Measurements from ENCODE around the gene EPN1.

The EPN1 gene

DNA sequence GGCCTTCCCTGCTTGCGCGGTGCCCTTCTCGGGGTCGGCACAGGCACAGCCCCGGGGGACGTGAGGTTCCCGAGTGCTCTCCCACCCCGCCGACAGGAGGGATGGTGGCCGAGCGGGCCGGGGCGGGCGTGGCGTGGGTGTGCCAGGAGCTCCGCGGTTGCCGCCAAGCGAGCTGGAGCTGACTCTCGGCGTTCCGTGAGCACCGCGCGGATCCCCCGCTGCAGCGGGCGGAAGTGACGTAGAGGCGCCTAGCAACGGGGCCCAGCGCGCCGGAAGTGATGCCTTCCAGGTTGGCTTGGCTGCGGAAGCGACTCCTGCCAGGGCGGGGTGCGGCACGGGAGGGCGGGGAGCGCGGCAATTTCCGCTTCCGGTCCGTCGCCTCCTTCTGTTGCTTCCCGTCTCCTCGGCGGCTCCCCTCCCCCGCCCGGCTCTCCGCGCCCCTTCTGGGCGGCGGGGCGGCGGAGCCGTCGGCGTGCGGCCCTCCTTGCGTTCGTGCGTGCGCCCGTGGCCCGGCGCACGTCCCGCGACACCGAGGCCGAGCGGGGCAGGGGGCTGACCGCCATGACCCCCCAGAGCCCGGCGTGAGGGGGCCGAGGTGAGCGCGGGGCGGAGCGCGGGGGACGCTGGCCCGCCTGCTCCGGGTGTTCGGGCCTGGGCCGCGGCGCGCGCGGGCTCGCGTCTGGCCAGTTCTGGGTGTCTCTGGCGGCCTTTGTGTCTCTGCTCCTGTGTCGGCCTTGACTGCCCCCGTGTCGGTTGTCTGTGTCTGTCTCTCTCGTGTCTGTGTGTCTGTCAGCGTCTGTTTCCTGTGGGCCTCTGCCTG, at the start of gene EPN1:
Gene EPN1 (plus strand): TSS at position 386 of the 820 bp plus-strand sequence. CDS start 3,402 bp downstream, outside the sequence.
- DNase-seq = peak; percentile 80 to 88

DNA sequence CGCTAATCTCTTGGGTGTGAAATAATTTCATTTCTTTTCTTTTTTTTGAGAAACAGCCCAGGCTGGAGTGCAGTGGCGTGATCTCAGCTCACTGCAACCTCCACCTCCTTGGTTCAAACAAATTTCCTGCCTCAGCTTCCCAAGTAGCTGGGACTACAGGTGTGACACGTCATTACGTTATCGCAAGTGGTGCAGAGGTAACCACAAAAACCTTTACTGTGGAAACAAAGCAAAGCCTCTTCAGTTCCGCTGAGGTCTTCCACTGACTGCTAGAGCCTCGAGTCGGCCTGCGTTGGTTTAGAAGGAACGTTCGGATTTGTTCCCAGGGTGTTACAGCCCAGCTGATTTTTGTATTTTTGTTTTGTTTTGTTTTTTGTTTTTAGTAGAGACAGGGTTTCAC, 48.7 kb upstream of the EPN1 start:
- DNase-seq = no peak

DNA sequence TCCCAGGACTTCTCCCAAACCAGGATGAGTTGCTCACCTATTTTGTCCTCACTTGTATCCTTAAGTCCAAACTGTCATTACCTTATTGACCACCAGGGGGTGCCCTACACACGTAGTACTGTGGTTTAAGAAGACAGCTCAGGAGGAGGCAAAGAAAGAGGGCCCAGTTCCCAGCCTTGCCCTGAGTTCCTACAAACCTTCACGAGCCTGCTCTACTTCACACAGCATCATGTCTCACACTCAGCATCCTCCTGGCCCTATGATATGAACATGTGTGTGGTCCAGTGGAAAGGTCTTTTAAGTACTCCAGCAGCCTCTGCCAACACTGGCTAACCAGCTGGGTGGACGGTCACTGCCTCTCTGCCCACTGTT, 42.6 kb upstream of the EPN1 start:
- peak; percentile 79 to 87 for DNase-seq

DNA sequence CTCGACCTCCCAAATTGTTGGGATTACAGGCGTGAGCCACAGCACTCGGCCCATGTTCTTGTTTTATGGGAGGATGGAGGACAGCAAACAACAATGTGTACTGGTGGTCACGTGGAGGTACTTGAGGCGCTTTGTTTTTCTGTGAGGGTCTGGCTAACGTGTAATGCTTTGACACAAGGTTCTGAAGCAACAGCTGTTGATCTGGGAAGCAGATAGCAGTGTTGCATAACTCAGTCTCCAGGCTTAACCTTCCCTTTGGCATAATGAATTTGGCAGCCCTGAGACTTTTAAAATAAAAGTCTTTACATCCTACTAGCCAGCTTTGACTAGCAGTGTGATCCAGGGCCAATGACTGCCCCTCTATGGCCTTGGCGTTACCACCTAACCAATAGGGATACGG, 41.2 kb upstream of the EPN1 start:
- no peak for DNase-seq

DNA sequence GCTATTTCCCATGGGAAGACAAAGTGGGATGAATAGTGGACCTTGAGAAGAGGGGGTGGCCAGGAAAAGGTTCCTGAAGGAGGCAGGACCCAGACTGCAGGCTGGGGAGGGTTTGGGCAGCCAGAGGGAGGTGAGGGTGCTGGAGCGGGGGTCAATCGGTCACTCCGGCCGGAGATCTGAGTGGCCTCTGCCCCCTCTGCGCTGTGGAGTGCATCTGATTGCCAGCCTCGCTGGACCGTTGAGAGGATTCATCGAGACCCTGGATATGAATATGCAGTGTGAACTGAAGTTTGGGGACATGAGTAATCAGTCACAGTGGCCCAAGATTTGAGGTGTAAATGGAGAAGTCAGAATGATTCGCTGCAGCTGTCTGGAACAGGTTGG, 39.7 kb upstream of the EPN1 start:
- DNase-seq = no peak

DNA sequence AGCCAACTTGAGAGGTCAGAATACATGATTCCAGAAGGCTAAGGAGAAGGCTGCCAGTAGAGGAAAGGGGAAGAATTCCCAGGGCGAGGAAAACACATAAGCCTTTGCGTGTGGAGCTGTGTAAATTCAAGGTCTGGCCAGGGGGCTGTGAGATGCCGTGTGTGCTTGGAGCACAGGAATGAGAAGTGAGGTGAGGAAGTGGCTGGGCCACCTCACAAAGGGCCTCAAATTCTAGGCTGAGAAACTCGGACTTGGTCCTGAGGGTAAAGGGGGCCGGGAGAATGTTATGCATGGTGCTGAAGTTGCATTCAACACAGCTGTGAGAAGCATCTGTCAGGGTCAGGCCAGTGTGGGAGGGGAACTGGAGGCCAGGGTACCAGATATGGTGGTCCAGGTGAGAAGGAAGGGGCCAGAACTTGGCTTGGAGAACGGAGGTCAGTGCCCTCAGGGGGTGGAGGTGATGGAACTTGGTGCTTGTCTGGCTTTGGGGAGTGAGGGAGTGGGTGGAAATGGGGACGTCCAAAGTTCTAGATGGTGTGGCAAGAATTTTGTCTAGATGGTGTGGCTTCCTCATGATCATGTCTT, 39.1 kb upstream of the EPN1 start:
- no peak for DNase-seq

DNA sequence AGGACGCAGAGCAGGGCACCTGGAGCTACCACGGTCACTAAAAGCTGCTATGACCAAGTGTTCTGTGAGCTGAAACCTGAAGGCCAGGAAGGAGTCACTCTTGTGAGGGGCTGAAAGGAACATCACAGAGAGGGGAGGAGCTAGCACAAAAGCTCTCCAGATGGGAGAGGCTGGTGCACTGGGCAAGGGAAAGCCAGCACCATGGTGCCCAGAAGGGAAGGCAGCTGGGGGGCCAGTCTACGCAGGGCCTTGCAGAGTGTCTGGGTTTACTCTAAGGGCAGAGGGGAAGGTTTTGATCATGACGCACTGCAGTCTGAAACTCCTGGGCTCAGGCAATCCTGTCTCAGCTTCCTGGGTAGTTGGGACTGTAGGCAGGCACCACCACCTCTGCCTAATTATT, 38.3 kb upstream of the EPN1 start:
- DNase-seq = no peak

DNA sequence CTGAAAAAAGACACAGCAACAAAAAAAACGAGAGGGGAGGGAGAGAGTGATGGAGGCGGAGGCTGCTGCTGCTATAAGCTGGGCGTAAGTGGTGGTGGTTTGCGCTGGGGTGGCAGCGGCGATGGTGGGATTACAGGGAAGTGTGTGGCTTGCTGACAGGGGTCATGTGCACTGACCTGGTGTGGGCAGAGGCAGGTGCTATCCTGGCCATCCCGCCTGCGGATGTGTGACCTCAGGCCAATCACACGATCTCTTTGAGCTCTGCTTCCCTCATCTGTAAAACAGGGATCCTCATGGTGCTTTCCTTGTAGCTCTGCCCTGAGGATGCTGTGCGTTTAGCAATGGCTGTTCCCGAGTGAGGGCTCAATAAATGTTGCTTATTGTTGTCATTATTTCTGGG, 37.5 kb upstream of the EPN1 start:
- no peak for DNase-seq

DNA sequence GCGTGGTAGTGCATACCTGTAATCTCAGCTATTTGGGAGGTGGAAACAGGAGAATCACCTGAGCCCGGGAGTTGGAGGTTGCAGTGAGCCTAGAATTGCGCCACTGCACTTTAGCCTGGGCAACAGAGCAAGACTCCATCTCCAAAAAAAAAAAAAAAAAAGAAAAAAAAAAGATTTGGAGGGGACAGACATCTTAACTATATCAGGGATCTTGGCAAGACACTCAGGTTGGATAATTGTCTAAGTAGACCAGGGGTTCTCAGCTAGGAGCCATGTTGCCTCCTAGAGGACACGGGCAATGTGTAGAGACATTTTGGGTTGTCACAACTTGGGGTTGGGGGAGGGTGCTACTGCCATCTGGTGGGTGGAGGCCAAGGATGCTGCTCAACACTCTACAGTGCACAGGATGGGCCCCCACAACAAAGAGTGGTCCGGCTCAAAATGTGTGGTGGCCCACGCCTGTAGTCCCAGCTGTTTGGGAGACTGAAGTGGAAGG, 36.1 kb upstream of the EPN1 start:
- DNase-seq = peak; percentile 23 to 38

DNA sequence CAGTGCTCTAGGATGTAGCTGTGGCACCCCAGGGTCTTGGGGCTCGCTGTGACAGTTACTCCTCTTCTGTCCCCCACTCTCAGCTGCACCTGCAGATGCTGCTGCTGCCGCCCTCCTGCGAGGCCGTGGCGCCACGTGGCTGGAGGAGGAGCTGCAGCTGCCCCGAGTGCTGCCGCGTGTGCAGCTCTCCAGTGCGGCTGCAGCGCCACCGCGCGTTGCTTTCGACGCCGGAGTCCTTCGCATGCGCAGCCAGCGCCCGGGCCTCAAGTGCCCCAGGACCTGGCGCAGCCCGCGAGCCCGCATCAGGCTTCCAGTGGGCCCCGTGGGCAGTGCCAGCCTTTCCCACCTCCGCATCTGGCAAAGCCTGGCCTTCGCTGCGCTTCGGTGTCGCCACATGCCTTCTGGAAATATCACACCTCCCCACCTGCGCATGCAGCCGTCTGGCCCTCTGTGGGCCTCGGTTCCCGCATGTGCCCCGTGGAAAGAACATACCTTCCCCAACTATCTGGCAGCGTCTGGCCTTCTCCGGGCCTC, 34.9 kb upstream of the EPN1 start:
- no peak for DNase-seq

DNA sequence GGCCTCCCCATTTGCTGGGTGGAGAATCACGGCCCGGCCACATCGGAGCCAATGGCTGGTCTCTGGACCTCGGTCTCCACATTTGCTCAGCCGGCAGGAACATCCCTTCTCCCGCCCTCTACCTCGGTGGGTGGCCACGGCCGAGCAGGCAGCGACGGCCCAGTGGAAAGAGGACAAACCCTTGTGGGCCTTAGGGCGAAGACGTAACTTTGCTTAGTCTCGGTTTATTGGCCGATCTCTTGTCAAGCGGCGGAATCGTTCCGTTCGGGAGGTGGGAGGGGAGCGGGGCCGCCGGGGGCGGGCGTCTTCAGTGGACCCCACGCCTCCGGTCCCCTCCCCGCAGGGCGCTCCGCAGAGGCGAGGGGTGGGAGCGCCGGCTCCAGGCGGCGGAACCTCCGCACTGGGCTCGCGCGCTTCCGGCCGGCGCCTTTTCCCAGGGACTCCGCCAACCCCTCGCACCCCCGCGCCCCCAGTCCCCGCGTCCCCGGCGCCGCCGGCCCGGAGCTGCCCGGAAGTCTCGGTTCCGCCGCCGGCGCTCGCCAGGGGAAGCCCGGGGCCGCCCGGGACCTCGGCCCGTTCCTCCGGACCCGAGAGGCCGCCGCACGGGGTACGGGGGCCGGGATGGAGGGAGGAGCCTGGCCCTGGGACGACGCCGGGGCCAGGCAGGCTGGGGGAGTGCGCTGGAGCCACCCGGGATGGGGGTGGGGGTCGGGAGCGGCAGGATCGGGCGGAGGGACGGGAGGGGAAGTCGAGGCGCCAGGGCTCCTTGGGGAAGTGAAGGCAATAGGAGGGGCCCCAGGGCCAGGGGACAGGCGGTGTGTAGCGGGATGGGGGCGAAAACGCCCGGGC, 34.2 kb upstream of the EPN1 start, which contains the start of gene ZNF580:
Gene ZNF580 (plus strand): TSS at position 426 of the 849 bp plus-strand sequence. CDS start 1,507 bp downstream, outside the sequence.
- DNase-seq = peak; percentile 31

DNA sequence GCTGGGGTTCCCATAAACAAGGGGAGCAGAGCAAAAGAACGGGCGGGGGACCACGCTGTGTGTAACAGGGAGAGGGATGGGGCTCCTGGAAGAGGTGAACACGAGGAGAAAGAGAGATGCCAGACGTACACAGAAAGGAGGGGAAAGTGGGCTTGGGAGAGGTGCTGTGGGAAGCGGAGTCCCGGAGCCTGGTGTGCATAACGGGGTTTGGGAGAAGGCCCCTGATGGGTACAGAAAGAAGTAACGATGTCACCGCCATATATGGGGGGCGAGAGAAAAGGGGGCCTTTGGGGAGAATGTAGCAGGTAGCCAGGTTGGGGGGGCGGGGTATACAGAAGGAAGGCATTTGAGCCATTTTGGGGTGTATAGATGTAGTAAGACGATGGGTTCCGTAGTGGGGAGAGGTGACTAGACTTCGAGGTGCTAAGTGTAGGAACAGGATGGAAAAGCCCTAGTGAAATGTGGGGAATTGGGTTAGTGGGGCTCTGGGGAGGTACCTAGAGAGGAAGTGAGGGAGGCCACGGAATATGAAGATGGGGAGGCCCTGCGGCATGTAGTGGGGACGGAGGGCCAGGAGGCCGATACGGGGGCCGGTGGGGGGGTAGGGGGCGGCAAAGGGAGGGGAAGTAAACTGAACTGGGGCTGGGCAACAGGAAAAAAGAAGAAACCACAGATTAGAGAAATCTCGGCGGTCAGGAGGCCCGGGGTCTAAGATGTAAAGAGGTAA, 33.4 kb upstream of the EPN1 start:
- no peak for DNase-seq

DNA sequence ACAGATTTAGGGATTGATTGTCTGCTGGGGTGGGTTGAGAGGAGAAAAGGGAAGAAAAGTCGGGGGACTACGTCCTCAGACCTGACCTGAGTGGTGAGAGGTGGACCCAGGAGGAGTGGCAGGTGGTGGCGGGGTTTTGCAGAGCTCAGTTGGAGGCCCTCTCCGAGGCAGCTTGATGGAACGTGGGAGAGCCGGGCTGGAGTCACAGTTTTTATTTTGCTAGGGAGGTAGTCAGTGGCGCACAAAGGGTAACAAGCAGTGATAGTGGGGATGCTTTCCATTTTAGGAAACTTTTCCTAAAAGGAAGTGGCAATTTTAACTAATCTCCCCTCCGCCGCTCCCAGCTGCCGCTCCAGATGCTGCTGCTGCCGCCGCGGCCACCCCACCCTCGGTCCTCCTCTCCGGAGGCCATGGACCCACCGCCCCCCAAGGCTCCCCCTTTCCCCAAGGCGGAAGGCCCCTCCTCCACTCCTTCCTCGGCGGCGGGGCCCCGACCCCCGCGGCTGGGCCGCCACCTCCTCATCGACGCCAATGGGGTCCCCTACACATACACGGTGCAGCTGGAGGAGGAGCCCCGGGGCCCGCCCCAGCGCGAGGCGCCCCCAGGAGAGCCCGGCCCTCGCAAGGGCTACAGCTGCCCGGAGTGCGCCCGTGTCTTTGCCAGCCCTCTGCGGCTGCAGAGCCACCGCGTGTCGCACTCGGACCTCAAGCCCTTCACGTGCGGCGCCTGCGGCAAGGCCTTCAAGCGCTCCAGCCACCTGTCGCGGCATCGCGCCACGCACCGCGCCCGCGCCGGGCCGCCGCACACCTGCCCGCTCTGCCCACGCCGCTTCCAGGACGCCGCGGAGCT, 32.6 kb upstream of the EPN1 start:
- DNase-seq = no peak

DNA sequence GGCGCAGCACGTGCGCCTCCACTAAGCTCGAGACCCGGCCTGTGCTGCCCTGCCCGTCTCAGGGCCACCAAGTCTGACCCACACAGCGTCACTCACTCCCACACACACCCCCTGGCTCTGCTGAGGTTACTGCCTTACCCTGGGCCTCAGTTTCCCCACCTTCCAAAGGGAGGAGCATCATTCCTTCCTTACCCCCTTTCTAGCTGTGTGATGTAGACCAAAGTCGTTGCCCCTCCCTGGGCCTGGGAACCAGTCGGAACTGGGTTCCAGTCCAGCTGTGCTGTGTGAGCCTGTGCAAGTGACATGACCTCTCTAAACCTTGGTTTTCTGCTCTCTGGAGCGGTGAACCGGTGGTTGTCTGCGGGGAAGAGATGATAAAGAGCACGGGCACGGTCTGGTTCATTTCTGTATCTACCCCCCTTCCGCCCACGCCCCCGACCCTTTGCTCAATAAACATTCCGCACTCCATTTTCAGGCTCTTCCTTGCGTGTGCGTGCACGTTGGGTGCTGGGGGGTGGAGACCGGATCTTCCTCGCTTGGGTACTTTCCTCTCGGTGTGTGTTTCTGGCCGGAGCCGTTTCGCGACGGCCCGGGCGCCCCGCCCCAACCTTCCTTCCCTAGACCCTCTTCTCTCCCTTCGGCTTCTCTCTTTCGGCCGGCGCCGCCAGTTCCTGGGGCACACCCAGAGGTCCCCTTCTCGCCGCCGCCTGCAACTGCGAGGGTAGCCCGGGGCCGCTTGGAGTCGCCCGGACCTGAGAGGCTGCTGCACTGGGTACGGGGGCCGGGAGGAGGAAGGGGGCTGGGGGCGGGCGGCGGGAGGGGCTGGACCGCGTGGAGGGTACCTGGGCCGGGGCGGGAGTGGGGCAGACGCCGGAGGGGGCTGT, 31.8 kb upstream of the EPN1 start, which contains the start of gene ZNF581:
Gene ZNF581 (plus strand): TSS at position 647 of the 884 bp plus-strand sequence. CDS start 923 bp downstream, outside the sequence.
- DNase-seq = peak; percentile 47 to 53

DNA sequence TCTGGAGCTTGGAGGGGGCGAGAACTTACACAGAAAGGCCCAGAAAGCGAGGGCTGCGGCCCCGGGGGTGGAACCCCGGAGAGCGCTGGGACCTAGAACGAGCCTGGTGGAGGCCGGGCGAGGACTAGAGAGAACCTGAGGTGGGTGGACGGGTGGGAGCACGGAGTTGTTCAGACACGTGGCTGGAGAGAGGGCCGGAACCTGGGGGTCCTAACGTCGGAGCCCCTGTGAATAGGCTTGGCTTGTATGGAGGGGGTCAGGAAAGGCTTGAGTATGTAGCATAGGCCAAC, 31.2 kb upstream of the EPN1 start:
- no peak for DNase-seq

DNA sequence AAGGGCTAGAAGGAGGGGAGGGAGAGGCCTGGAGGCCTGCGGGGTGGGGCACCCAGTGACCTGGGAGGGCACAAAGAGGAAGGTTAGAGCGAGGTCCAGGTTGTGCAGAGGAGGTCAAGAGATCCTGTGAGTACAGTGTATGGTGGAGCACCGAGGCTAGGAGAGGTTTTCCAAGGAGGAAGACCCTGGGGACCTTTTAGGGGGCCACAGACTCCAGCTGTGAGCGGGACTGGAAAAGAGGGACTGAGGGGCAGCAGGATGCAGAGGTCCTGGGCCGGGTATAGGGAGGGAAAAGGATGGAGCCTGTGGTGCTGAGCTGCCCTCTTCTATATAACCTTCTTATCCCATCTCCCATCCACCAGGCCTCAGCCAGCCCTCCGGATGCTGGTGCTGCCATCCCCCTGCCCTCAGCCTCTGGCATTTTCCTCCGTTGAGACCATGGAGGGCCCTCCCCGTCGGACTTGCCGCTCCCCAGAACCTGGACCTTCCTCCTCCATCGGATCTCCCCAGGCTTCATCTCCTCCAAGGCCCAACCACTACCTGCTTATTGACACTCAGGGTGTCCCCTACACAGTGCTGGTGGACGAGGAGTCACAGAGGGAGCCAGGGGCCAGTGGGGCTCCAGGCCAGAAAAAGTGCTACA, 30.7 kb upstream of the EPN1 start:
- DNase-seq = no peak

DNA sequence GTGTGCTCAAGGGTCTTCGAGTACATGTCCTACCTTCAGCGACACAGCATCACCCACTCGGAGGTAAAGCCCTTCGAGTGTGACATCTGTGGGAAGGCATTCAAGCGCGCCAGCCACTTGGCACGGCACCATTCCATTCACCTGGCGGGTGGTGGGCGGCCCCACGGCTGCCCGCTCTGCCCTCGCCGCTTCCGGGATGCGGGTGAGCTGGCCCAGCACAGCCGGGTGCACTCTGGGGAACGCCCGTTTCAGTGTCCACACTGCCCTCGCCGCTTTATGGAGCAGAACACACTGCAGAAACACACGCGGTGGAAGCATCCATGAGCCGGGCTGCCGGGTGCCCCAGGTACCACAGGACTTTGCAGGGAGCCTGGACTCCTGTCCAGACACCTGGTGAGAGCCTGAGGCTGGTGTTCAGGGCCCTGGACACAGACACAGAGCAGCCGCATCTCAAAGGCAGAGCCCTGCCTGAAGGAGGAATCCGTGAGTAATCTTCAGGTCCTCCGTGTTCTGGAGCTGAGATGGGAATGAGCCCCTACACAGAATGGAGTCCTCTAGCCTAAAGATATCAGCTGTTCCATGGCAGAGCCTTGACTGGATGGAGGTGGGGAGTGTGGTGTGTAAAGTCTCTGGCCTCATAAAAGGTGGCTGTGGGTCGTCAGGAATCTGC, 30.0 kb upstream of the EPN1 start:
- DNase-seq = no peak

DNA sequence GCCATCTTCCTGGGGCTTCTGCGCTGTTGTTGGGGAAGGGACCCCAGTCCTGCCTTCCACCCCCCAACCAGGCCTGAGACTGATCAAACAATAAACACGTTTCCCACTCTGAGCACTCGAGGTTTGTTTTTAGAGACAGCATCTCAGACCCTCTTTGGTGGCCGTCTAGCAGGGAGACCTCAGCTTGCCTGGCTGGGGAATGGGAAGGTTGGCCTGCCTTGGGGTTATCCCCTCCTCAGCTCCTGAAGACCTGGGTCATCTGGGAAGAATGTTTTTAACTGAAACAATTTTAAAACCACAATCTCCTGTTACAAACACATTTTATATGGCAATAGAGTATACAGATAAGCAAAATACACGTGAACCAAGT, 29.5 kb upstream of the EPN1 start:
- no peak for DNase-seq

Measured in AML-193 (cell line).